SJCRH30 (cell line): ENCODE data around the gene ZBP1. TPM values are rescaled to one million over a fixed set of nuclear protein-coding genes. Genes with fewer than 3 reads are reported as not detected.

Experiments
- DNase-seq, 2 experiments: peaks; one replicate each; pipeline ENCODE4 v3.0.0-alpha.2; 2015 to 2020
- H3K27ac ChIP-seq: fragments of 250-450 bp; sonication (Bioruptor Pico); 2 replicates; pipeline ENCODE4 v1.5.1; 2020; ENCODE audit warnings: mild to moderate bottlenecking, moderate library complexity
- H3K27me3 ChIP-seq: fragments of 250-450 bp; sonication (Bioruptor Pico); 2 replicates; pipeline ENCODE4 v1.5.1; 2020; ENCODE audit warnings: mild to moderate bottlenecking, moderate library complexity
- H3K36me3 ChIP-seq: fragments of 250-450 bp; sonication (Bioruptor Pico); 2 replicates; pipeline ENCODE4 v1.5.1; 2020; ENCODE audit warnings: mild to moderate bottlenecking, moderate library complexity
- H3K4me1 ChIP-seq: fragments of 250-450 bp; sonication (Bioruptor Pico); 2 replicates; pipeline ENCODE4 v1.5.1; 2020; ENCODE audit warnings: mild to moderate bottlenecking, moderate library complexity
- H3K4me3 ChIP-seq: fragments of 250-450 bp; sonication (Bioruptor Pico); 2 replicates; pipeline ENCODE4 v1.5.1; 2020; ENCODE audit warnings: mild to moderate bottlenecking, moderate library complexity
- H3K9me3 ChIP-seq: fragments of 250-450 bp; sonication (Bioruptor Pico); replicated peaks from 2 replicates; pipeline ENCODE4 v1.5.1; 2020; ENCODE audit warnings: mild to moderate bottlenecking, moderate library complexity
- total RNA-seq: library from RNA; depleted of rRNA; stranded (reverse); fragments of >200 nt; shearing (Covaris generic); gene quantifications from 2 replicates; pipeline ENCODE4 v1.2.3, GENCODE V29; 2014

ZBP1 gene
- total RNA-seq, 1 experiment from 2014 or later: 0.02 TPM

DNA sequence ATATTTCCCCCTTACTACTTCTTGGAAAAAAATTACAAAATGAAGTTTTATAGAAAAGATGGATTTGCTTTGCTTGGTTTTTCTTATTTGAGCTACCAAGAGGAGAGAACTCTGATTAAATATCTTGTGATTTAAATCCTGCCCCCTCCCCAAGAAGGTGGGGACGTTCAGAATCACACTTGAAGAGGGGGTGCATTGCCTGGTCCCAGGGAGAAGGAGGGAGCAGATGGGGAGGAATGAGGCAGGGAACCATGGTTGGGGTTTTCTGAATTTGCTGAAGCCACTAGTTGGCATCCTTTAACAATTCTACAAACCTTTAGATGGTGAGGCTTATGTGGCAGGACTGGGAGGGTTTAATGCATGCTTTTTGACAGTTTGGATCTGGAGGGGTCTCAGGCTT is 53.8 kb downstream of the ZBP1 start:
- Histone ChIP-seq H3K4me1 (peaks cover 11% of the 10 kb centered on the region), H3K36me3 (no peaks in the 10 kb centered on the region), H3K27me3 (peaks cover 2% of the 10 kb centered on the region), H3K27ac (no peak overlapping the region), H3K4me3 (no peak overlapping the region), H3K9me3 (no peaks in the 10 kb centered on the region)
- no peak for DNase-seq

DNA sequence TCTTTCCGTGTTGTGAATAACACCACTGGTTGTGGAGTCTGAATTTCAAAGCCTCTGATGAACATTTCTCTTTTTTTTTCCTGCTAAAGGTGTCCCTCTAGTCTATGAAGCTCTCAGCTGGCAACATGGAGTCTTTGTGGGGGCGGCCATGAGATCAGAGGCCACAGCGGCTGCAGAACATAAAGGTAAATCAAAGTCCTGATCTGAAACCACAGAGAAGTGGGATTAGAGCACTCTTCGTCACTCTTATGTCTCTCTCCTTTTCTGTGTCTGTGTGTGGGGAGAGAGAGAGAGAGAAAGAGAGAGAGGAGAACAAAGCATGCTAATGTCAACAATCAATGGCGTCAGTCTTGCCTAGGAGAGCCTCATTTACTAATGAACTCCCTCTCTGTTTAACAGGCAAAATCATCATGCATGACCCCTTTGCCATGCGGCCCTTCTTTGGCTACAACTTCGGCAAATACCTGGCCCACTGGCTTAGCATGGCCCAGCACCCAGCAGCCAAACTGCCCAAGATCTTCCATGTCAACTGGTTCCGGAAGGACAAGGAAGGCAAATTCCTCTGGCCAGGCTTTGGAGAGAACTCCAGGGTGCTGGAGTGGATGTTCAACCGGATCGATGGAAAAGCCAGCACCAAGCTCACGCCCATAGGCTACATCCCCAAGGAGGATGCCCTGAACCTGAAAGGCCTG is 55.1 kb downstream of the ZBP1 start:
- H3K27me3 ChIP-seq: peaks cover 10% of the 10 kb centered on the region
- H3K4me3 ChIP-seq: no peak overlapping the region
- DNase-seq: no peak
- H3K4me1 ChIP-seq: peaks cover 7% of the 10 kb centered on the region; the same call in 1 of the 2 replicates
- H3K9me3 ChIP-seq: no peaks in the 10 kb centered on the region
- no peaks in the 10 kb centered on the region for H3K36me3 ChIP-seq
- H3K27ac ChIP-seq: no peak overlapping the region

DNA sequence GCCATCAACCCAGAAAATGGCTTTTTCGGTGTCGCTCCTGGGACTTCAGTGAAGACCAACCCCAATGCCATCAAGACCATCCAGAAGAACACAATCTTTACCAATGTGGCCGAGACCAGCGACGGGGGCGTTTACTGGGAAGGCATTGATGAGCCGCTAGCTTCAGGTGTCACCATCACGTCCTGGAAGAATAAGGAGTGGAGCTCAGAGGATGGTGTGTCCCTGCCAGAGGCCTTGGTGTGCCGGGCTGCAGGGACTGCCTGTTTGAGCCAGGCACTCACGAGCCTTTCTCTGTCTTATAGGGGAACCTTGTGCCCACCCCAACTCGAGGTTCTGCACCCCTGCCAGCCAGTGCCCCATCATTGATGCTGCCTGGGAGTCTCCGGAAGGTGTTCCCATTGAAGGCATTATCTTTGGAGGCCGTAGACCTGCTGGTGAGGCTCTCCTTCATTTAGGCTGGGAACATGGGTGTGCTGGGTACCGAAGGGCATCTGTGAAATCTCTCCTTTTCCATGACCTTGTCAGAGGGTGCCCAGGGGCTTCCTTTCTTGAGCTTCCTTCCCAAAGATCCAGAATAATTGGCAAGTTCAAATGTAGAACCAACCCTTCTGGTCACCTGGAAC is 55.9 kb downstream of the ZBP1 start:
- Histone ChIP-seq H3K27me3 (peaks cover 18% of the 10 kb centered on the region), H3K9me3 (no peaks in the 10 kb centered on the region), H3K4me1 (peaks cover 7% of the 10 kb centered on the region; the same call in 1 of the 2 replicates), H3K36me3 (no peaks in the 10 kb centered on the region), H3K27ac (no peak overlapping the region), H3K4me3 (no peak overlapping the region)
- no peak for DNase-seq

DNA sequence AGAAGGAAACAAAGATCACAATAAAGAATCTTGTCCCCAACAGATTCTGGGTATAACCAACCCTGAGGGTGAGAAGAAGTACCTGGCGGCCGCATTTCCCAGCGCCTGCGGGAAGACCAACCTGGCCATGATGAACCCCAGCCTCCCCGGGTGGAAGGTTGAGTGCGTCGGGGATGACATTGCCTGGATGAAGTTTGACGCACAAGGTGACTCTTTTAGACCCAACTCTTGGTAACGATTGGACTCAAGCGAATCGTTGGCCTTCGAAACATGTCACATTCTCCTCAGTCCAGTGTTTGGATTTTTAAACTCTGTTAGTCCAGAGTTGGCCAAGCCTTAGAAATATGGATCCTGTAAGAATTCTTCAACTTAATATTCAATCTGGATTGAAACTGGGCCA is 56.7 kb downstream of the ZBP1 start:
- no peak overlapping the region for H3K27ac ChIP-seq
- H3K4me1 ChIP-seq: peaks cover 9% of the 10 kb centered on the region; the same call in 1 of the 2 replicates
- no peak for DNase-seq
- no peaks in the 10 kb centered on the region for H3K36me3 ChIP-seq
- H3K27me3 ChIP-seq: peaks cover 25% of the 10 kb centered on the region
- H3K4me3 ChIP-seq: no peak overlapping the region
- no peaks in the 10 kb centered on the region for H3K9me3 ChIP-seq

DNA sequence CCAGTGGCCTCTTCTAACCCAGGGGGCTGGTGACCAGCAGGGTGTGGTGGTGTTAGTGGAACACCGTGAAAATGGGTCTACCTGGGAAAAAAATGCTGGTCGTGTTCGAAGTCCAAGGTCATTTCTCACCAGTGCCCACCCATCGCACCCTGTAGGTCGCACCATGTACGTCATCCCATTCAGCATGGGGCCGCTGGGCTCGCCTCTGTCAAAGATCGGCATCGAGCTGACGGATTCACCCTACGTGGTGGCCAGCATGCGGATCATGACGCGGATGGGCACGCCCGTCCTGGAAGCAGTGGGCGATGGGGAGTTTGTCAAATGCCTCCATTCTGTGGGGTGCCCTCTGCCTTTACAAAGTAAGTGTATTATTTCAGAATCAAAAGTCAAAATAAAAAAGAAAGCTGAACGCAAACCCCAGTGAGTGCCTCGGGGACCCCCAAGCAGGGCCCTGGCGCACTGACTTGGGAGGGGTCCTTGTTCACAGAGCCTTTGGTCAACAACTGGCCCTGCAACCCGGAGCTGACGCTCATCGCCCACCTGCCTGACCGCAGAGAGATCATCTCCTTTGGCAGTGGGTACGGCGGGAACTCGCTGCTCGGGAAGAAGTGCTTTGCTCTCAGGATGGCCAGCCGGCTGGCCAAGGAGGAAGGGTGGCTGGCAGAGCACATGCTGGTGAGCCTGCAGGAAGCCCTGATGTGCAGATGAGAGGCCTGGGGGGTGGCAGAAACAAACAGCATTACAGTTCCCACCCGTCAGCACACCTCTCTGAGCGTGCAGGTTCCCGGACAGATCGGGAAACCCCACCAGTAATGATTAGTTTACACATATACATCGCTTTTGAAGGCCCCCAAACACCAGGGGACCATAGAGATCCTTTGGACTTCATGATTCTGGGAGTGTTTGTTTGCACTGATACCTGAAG is 57.4 kb downstream of the ZBP1 start:
- Histone ChIP-seq H3K27me3 (peaks cover 26% of the 10 kb centered on the region), H3K9me3 (no peaks in the 10 kb centered on the region), H3K36me3 (no peaks in the 10 kb centered on the region), H3K4me1 (peaks cover 9% of the 10 kb centered on the region; the same call in 1 of the 2 replicates), H3K27ac (no peak overlapping the region), H3K4me3 (no peak overlapping the region)
- no peak for DNase-seq

DNA sequence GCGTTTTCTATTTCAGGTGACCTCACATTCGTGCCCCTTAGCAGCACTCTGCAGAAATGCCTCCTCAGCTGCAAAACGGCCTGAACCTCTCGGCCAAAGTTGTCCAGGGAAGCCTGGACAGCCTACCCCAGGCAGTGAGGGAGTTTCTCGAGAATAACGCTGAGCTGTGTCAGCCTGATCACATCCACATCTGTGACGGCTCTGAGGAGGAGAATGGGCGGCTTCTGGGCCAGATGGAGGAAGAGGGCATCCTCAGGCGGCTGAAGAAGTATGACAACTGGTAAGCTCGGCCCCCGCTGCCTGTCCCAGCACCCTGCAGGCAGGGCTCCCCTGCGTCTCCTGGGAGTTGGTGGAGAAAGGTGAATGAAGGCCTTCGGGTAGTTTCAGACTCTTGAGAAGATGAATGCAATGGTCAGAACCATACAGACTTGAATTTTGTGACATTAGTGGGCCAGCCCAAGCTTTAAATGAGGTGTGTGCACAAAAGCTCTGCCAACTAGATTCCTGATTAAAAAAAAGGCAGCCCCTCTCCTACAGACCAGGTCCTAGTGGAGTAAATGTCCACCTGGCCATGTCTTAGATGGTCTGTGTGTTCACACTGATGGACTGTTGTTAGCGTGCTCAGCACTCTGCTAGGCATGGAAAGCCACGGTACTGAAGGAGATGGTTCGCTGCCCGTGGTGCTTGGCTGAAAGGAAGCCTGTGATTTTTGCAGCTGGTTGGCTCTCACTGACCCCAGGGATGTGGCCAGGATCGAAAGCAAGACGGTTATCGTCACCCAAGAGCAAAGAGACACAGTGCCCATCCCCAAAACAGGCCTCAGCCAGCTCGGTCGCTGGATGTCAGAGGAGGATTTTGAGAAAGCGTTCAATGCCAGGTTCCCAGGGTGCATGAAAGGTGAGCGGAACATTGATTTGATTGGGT is 58.6 kb downstream of the ZBP1 start:
- no peak overlapping the region for H3K4me3 ChIP-seq
- peaks cover 9% of the 10 kb centered on the region; the same call in 1 of the 2 replicates for H3K4me1 ChIP-seq
- DNase-seq: no peak
- no peaks in the 10 kb centered on the region for H3K36me3 ChIP-seq
- H3K9me3 ChIP-seq: no peaks in the 10 kb centered on the region
- H3K27ac ChIP-seq: no peak overlapping the region
- H3K27me3 ChIP-seq: peaks cover 29% of the 10 kb centered on the region

DNA sequence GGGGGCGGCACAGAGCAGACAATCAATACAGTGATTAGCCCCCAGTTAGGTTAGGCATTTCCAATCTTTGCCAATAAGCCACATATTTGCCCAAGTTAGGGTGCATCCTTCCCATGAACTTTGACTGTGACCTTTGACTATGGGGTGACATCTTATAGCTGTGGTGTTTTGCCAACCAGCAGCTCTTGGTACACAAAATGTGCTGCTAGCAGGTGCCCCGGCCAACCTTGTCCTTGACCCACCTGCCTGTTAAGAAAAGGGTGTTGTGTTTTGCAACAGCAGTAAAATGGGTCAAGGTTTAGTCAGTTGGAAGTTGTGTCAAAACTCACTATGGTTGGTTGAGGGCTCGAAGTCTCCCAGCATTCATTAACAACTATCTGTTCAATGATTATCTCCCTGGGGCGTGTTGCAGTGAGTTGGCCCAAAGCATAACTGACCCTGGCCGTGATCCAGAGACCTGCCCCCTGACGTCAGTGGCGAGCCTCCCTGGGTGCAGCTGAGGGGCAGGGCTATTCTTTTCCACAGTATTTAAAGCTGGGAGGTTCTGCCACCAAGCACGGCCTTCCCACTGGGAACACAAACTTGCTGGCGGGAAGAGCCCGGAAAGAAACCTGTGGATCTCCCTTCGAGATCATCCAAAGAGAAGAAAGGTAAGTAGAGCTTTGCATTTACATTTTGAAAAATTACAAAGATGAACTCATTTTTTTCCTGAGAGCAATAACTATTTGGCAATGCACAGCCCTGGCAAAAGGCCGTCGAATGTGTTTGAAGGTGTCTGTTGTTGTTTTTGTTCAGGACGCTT is 59.5 kb downstream of the ZBP1 start, which contains the start of gene PCK1:
Gene PCK1, plus strand, starts transcription at position 557 of the 802 bp plus-strand sequence. CDS start 302 bp downstream, outside the sequence.
- peak; percentile 55 to 69 for DNase-seq
- H3K9me3 ChIP-seq: no peaks in the 10 kb centered on the region
- H3K36me3 ChIP-seq: no peaks in the 10 kb centered on the region
- H3K27me3 ChIP-seq: peaks cover 29% of the 10 kb centered on the region
- no peak within 1 kb of the TSS for H3K4me3 ChIP-seq
- H3K4me1 ChIP-seq: peaks cover 13% of the 10 kb centered on the region; the same call in 1 of the 2 replicates
- H3K27ac ChIP-seq: no peak within 1 kb of the TSS

DNA sequence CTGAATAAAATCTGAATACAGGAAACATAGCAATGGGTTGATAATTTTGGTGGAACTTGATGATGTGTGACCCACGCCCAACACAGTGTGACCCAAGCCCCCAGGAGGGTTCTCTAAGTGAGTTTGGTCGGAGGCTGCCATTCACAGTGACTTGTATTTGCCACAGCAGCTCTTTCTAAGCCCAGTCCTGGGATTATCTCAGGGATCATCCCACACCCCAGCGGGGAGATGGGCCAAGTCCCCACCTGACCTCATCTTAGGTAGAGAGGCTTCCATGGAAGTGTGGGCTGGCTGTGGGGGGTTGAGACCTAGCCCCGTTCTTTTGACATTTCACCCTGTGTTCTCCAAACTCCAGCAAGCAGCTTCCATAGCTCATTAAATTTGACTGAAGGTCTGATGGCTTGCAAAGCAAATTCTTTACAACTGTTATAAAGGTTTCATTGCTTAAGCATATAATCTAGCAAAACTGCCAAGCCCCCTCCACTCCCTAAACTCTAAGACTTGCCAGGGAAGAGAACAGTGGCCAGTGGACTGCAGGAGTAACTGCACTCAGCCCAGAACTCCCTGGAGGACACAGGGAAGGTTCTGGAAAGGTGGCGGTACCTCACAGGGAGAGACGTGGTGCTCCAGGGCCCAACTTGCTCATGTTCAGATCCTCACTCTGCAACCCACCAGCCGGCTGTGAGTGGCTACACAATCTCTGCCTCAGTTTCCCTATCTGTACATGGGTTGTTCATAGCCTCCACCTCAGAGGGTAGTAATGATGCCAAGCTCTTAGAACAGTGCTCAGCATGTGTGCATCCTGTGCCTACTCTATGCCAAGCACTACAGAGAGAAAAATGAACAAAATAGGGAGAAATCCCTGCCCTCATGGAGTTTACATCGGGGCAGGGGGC is 60.3 kb downstream of the ZBP1 start:
- no peak for DNase-seq
- H3K27ac ChIP-seq: no peak overlapping the region
- H3K9me3 ChIP-seq: no peaks in the 10 kb centered on the region
- no peaks in the 10 kb centered on the region for H3K36me3 ChIP-seq
- peaks cover 29% of the 10 kb centered on the region for H3K27me3 ChIP-seq
- no peak overlapping the region for H3K4me3 ChIP-seq
- peaks cover 18% of the 10 kb centered on the region; the same call in 1 of the 2 replicates for H3K4me1 ChIP-seq

DNA sequence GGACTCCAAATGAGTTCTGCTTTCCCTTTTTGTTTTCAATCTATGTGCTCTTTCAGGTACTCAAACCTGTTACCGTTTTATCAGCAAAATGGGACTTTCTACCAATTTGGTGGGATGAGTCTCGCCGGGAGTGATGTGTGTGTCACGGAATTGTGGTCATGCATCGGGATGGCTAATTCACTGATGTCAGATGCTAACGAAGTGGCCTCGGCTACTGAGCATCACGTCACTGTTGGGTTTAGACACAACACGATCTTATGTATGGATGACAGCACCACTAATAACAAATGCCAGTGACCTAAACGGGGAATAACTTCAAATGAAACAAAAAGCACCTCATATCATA is 61.0 kb downstream of the ZBP1 start:
- DNase-seq: no peak
- H3K36me3 ChIP-seq: no peaks in the 10 kb centered on the region
- peaks cover 29% of the 10 kb centered on the region for H3K27me3 ChIP-seq
- H3K4me1 ChIP-seq: peaks cover 18% of the 10 kb centered on the region; the same call in 1 of the 2 replicates
- no peak overlapping the region for H3K4me3 ChIP-seq
- H3K27ac ChIP-seq: no peak overlapping the region
- no peaks in the 10 kb centered on the region for H3K9me3 ChIP-seq

DNA sequence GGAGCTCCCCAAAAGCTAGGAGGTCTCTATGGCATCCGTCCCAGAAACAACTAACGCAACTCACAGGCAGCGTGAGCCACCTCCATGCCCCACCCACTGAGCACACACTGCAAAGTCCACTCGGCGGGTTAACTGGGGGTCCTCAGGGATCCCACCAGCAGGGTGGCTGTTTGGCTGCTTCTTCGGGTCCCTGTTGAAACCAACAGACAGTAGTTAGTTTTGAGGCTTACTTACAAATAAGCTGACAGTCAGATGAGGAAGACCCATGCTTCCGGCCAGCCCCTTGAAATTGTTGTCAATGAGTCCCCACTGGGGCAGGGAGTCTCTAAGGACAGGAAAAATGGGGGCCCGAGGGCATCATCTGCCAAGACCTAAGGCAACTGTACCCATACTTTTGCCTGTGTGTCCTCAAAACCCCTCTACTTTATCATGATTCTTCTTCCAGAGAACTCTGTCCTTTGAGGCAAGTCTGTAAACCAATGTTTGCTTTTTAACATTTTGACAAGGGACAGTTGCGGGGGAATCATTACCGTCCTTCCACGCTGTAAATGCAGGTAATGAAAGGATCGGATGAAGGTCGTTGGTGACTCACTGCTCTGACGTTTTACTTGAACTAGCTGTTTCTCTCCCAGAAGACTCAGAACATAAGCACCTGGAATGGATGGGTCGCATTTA is 61.5 kb downstream of the ZBP1 start:
- Histone ChIP-seq H3K27ac (no peak overlapping the region), H3K27me3 (peaks cover 29% of the 10 kb centered on the region), H3K4me1 (peaks cover 18% of the 10 kb centered on the region; the same call in 1 of the 2 replicates), H3K9me3 (no peaks in the 10 kb centered on the region), H3K4me3 (no peak overlapping the region), H3K36me3 (no peaks in the 10 kb centered on the region)
- DNase-seq: no peak

DNA sequence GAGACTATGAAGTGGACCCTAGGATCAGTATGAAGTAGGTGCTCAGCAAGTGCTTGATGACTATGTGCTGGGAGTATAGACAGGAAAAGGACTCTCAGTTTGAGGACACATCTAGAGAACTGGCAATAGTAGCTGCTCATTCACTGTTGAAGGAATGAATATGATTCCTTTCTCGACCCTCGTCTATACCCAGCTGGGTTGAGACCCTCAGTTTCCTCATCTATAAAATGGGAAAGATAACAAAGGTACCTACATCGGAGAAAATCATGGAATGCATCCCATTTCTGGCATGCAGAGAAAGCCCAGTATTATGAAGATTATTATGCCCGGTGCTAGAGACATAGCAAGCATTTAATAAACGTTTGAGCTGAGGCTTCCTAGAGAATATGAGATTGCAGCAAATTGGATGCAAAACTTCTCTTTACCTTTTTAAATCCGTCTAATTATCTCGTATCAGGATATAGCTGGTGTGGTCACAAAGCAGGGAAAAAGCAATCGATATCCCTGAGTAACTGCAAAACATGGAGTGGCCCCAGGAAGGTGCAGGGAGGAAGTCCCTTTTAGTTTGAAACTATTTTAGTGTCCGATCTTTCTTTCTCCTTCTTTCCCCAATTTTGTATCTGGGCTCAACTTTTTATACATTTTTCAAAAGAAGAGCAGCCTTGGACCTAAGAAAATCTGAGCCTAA is 62.2 kb downstream of the ZBP1 start:
- peaks cover 29% of the 10 kb centered on the region for H3K27me3 ChIP-seq

DNA sequence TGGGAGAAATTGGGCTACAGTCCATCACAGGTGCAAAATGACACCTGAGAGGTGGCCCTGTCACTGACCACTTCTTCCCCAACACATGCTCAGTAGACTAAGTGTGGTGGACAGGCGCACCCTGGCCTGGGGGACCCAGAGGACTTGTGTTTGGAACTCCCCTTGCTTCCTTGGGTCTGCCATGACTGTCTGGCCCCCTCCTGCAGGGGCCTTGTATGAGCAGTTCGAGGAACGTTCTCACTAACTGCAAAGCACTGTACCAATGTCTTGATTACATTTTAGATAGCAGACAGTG is 63.3 kb downstream of the ZBP1 start:
- H3K9me3 ChIP-seq: no peaks in the 10 kb centered on the region
- H3K27me3 ChIP-seq: peaks cover 34% of the 10 kb centered on the region
- no peak overlapping the region for H3K4me3 ChIP-seq
- no peak for DNase-seq
- no peak overlapping the region for H3K27ac ChIP-seq
- no peaks in the 10 kb centered on the region for H3K36me3 ChIP-seq
- peaks cover 18% of the 10 kb centered on the region; the same call in 1 of the 2 replicates for H3K4me1 ChIP-seq

More for the DNA sequence above, 62.2 kb downstream of the ZBP1 start:
- Histone ChIP-seq H3K4me1 (peaks cover 18% of the 10 kb centered on the region; the same call in 1 of the 2 replicates), H3K4me3 (no peak overlapping the region), H3K36me3 (no peaks in the 10 kb centered on the region), H3K27ac (no peak overlapping the region), H3K9me3 (no peaks in the 10 kb centered on the region)
- DNase-seq: no peak
